GM19463 (cell line): Measurements from ENCODE around the gene NABP2.
A peak's percentile ranks its signal among the peaks of the same experiment; 100 is the strongest.
"Not testable (repeated sequence)": the region's sequence is repeated elsewhere in the genome, so short reads cannot be mapped to it uniquely, and the experiment has no call there.

ENCODE experiments used
- ATAC-seq: cut with Tn5 transposase; IDR thresholded peaks from one replicate; pipeline ENCODE4 v1.9.1; 2021; ENCODE audit warnings: mild to moderate bottlenecking, moderate library complexity; ENCODE audit not compliant: unreplicated experiment

The NABP2 gene

DNA sequence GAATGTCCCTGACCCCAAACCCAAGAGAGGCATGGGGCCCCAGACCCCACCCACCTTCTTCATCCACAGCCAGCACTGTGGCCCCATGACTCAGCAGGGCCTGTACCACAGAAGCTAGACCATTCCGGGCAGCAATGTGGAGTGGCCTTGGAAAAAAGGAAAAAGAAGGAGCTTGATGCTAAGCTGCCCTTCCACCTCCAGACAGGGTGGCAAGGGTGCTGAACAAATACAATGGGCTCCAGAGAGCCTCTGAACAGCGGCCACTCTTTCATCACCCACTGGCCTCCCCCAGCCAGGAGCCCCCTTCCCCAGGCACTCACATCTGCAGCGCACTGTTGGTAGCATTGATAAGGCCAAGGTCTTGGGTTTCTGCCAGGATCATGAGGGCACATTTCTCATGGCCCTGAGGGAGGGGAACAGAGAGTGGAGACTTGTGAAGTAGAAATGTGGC is 19.6 kb downstream of the NABP2 start:
- no peak for ATAC-seq

DNA sequence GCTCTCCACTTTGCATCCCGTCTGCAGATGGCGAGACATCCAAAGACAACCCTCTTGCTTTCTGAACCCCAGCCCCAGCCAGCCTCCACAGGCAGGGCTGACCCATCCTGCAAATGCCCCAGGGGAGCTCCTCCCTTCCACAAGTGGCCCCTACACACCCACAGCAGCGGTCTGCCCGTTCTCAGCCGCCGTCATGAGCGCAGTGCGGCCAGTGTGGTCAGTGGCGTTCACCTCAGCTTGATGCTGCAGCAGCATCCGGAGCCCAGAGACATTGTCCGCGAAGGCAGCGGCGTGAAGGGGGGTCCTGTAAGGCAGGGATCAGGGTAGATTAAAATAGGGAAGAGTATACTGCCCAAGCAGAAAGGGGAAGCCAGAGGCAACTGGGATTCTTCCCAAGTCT is 20.4 kb downstream of the NABP2 start:
- no peak for ATAC-seq

DNA sequence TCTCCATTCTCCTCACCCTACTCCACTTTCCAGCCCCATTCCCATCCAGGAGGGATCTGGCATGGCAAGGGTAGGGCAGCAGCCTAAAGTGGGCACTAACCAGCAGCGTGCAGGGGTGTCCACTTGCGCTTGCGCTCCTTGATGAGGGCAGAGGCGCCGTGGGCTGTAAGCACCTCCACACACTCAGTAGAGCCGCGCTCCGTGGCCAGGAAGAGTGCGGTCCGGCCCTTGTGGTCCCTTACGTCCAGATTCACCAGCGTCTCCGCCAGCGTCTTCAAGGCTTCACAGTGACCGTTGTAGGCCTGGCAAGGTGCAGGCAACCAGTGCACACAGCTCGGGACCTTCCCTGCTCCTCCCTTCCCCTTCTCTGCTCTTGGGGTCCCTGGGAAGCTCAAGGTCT is 23.8 kb downstream of the NABP2 start:
- no peak for ATAC-seq

DNA sequence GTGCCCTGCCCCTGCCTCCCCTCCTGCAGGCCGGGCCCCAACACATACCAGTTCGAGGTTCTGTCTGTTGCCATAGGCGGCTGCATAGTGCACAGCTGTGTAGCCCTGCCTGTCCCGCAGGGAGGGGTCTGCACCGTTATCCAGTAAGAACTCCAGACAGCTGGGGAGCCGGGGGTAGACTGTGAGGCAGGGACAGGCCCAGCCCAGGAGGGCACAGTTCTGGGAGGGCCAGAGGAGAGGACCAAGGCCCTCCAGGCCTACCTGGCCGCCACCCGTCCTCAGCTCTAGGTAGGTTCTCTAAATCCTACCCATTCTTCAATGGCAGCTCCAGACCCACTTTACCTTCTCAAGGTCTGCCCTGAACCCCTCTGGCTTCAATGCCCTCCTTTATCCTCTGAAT is 24.6 kb downstream of the NABP2 start:
- ATAC-seq, result no peak

GRCh38 chr12:56252649-56253048 is 28.5 kb downstream of the NABP2 start:
- ATAC-seq, result no peak

DNA sequence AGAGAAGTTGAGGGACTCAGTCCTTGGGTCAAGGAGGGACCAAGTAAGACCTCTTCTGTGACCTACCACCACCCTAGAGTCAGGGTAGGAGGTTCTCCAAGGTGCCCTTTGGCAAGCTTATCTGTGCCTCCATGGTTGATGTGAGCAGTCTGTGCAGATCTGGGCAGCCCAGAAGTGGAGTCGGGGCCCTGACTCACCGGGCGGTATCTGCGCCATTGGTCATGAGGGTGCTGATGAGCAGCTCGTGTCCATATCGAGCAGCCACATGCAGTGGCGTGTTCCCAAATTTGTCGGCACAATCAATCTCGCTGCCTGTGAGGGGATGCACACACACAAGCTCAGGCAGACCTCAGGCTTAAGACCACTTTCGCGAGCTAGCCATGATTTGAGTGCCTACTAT is 28.9 kb downstream of the NABP2 start:
- no peak for ATAC-seq

- ATAC-seq, result no peak
Measured at GRCh38 chr12:56255671-56256070, 31.5 kb downstream of the NABP2 start.

DNA sequence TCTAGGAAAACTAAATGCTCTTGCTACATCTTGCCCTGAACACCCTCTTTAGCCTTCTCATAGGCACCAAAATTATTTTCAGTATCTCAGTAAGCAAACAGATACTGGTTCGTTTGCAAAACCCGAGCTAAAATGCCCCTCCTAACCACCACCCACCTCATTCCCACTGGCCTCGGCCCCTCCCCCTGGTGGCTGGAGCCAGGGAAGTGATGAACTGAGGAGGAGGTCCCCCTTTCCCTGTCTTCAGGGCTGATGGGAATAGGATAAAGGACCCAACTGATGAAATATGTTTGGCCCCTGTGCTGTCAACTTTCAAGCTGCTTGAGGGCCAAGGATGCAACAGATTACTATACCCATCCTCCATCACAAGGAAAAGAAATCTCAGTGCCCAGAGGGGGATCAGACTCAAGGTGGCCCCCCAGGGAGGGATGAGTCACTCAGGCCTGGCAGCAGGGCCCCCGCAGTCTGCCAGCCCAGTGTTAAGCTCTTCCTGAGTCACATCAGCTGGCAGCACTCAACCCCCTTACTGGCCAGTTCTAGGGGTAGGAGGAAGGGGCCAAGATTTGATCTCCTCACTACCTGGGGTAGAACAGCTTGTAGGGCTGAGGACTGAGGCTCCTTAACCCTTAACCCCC is 32.3 kb downstream of the NABP2 start:
- no peak for ATAC-seq

DNA sequence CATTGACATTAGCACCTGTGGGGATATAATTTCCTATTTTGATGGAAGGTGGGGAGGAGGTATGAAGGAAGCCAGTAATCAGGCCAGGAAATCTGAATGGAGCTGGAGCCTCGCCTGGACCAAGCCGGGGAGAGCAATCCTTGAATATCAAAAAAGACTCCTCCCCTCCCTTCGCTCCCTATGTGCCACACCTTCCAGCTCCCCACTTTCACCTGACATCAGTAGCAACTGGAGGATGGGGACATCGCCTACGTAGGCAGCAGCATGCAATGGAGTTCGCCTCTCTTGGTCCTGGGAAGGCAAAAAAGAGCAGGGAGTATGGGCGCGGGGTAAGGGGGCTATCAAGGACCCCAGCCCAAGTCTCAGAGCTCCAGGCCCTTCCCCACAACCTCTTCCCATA is 32.9 kb downstream of the NABP2 start:
- ATAC-seq, result no peak

- ATAC-seq, result no peak
Measured at GRCh38 chr12:56257491-56258067, 33.4 kb downstream of the NABP2 start.

DNA sequence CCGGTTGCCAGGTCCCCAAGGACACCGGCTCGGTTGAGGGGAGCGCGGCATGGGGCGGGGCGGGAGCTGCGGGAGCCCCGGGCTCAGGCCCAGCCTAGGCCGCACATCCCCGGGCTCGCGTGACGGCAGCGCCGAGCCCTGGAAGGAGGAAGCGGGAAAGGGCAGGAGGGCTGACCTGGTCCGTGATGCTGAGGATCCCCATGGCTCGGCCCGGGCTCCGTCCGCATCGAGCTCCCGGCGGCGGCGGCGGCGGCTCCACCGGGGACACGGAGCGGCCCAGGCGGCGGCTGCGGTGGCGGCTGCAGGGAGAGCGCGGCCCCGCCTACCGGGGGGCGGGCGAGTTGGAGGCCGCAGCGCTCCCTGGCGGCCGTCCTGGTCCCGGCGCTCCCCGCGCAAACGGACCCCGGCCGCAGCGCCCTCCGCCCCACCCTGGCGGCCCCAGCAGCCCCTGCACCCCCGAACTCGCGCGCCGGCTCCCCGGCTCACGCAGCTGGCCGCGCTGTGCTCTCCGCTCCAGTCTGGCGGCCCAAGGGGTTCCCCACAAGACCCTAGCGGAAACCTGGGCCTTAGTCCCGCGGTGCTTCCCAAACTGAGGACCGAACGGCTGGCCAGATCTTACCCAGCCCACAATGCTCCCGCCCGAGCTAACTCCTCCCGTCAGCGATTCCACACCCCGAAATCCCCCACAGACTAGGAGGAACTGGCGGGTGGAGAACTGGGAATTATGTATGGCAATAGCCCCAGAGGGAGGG is 34.1 kb downstream of the NABP2 start, which contains the start of gene ANKRD52:
Gene ANKRD52 (minus strand): TSS at position 317 of the 752 bp plus-strand sequence. CDS start 115 bp downstream, at position 202.
- peak; percentile 91 for ATAC-seq

- ATAC-seq, result no peak
Measured at GRCh38 chr12:56258820-56259183, 34.7 kb downstream of the NABP2 start.

DNA sequence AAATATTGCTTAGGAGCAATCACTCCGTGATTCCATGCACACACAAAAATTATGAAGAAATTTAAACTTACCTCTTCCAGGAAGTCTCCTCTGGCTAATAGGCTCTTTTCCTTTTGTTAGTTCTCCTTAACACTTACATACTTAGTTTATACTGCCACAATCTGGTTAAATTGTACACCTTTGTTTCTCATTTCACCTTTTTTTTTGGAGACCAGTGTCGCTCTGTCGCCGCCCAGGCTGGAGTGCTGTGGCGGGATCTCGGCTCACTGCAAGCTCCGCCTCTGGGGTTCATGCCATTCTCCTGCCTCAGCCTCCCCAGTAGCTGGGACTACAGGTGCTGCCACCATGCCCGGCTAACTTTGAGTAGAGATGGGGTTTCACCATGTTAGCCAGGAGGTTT is 36.2 kb downstream of the NABP2 start:
- ATAC-seq, result no peak

- no peak for ATAC-seq
Measured at GRCh38 chr12:56260921-56261320, 36.8 kb downstream of the NABP2 start.

DNA sequence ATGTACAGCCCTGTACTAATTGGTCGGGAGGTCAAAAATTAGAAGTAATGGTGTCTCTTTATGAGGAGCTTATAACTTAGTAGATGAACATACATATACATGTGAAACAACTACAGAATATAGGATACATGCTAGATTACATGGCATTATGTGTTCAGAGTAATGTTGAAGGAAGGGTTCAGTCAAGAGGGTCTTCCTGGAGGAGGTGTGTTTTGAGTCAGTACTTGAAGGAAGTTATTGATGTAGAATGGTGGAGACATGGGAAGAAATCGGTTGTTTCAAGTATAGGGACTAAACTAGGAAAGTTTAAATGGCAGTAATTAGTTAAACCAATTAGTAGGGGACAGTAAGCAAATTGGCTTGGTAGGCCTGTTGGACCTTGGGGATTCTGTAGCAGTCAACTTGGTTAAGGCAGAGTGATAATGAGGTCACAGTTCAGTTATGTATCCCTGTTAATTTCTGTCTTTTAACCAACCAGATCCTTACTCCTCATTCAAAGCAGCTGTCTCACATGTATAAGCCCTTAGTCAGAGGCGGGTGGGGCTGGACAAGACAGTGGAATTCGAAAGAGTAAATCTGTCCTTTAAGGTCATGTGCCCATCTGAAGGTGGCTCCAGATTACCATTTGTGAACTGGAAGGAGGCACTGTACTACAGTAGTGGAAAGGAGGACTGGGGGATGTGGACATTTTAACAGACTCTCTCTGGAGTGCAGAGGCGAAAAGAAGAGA is 37.5 kb downstream of the NABP2 start:
- ATAC-seq, result no peak

- ATAC-seq, result not testable (repeated sequence)
Measured at GRCh38 chr12:56262955-56263354, 38.8 kb downstream of the NABP2 start.

- ATAC-seq, result not testable (repeated sequence)
Measured at GRCh38 chr12:56266068-56266692, 42.0 kb downstream of the NABP2 start.

GRCh38 chr12:56266693-56267442 is 42.7 kb downstream of the NABP2 start, which contains the start of gene COQ10A:
COQ10A (plus strand) TSS chr12:56266942; CDS start chr12:56267119, 177 bp downstream.
- ATAC-seq, result peak; percentile 92

GRCh38 chr12:56267443-56268071 is 43.4 kb downstream of the NABP2 start:
- peak; percentile 6 for ATAC-seq

GRCh38 chr12:56271031-56271430 is 46.9 kb downstream of the NABP2 start:
- no peak for ATAC-seq
